GM12878 (cell line): ENCODE results near the gene GTPBP6. TPM values are rescaled to one million over a fixed set of nuclear protein-coding genes. Genes with fewer than 3 reads are reported as not detected.

Source experiments
- ATAC-seq: fragments of 200-7000 bp; cut with Tn5 transposase; 3 replicates; pipeline ENCODE4 v1.9.1; 2020; ENCODE audit warnings: mild to moderate bottlenecking, moderate library complexity
- BruUV-seq: library from RNA; stranded (reverse); fragments of 400-500 nt; replicated peaks from 2 replicates; lab custom pipeline; 2021; lab: Mats Ljungman, UMichigan
- CTCF ChIA-PET: fragments of 300-600 bp; sonication (Branson Sonifier 250); formaldehyde crosslinking; extraction: SDS; loops from one replicate; lab custom pipeline; 2021; ENCODE audit warnings: inconsistent platforms; lab: Yijun Ruan, JAX
- POLR2A ChIA-PET: fragments of 350-600 bp; formaldehyde crosslinking; extraction: SDS; loops from one replicate; lab custom pipeline; 2021; ENCODE audit warnings: inconsistent platforms; lab: Charles Lee
- RAD21 ChIA-PET: fragments of 300-600 bp; sonication (Branson Sonifier 250); formaldehyde crosslinking; loops from one replicate; lab custom pipeline; 2023; ENCODE audit warnings: antibody characterized with exemption; ENCODE audit not compliant: unreplicated experiment; lab: Charles Lee
- SMC1A ChIA-PET: fragments of 300-600 bp; sonication (Branson Sonifier 250); formaldehyde crosslinking; loops from one replicate; lab custom pipeline; 2023; ENCODE audit not compliant: unreplicated experiment, uncharacterized antibody; lab: Charles Lee
- DNase-seq: peaks from one replicate; pipeline ENCODE4 v3.0.0-alpha.2; 2011; ENCODE audit warnings: low read depth, low spot score
- FAIRE-seq: peaks from 3 replicates; lab custom pipeline; 2011; peaks lifted over from hg19 to GRCh38; lab: Jason Lieb, UNC
- H2AFZ ChIP-seq: 2 replicates; pipeline ENCODE4 v1.6.0; 2011; ENCODE audit warnings: low read depth, low read length, control low read depth; ENCODE audit not compliant: control insufficient read depth
- H3K27ac ChIP-seq: 2 replicates; pipeline ENCODE4 v1.5.1; 2011; ENCODE audit warnings: control low read depth; ENCODE audit not compliant: control insufficient read depth, insufficient read depth
- H3K27me3 ChIP-seq, 2 experiments: replicated peaks in 1 of 2; 2 replicates each; pipeline versions ENCODE4 v1.6.0 to v1.6.1; 2011; ENCODE audit warnings: low read length in 1 of 2; ENCODE audit not compliant: control insufficient read depth in 2 of 2, insufficient read depth in 2 of 2
- H3K36me3 ChIP-seq, 2 experiments: 2 replicates each; pipeline ENCODE4 v1.5.1; 2011; ENCODE audit warnings: low read length in 1 of 2; ENCODE audit not compliant: control insufficient read depth in 2 of 2, insufficient read depth in 2 of 2
- H3K4me1 ChIP-seq: 2 replicates; pipeline ENCODE4 v1.6.1; 2011; ENCODE audit warnings: mild to moderate bottlenecking, low read length, moderate library complexity, mixed read lengths; ENCODE audit not compliant: control insufficient read depth, insufficient read depth
- H3K4me2 ChIP-seq: 2 replicates; pipeline ENCODE4 v1.6.0; 2011; ENCODE audit warnings: control low read depth; ENCODE audit not compliant: control insufficient read depth, insufficient read depth
- H3K4me3 ChIP-seq: fragments of 200-600 bp; sonication (generic); 2 replicates; pipeline ENCODE4 v1.5.1; 2016
- H3K79me2 ChIP-seq: 2 replicates; pipeline ENCODE4 v1.6.0; 2011; ENCODE audit warnings: low read length; ENCODE audit not compliant: control insufficient read depth, insufficient read depth
- H3K9ac ChIP-seq: 2 replicates; pipeline ENCODE4 v1.8.0; 2011; ENCODE audit warnings: low read length, control low read depth, mixed read lengths; ENCODE audit not compliant: control insufficient read depth, insufficient read depth
- H3K9me3 ChIP-seq: replicated peaks from 3 replicates; pipeline ENCODE4 v1.5.1; 2011; ENCODE audit warnings: mild to moderate bottlenecking, low read length; ENCODE audit not compliant: control insufficient read depth, insufficient read depth
- H4K20me1 ChIP-seq: 2 replicates; pipeline ENCODE4 v1.6.0; 2011; ENCODE audit not compliant: control insufficient read depth, insufficient read depth
- ATF3 ChIP-seq: IDR thresholded peaks from 2 replicates; pipeline ENCODE4 v1.6.1; 2011; ENCODE audit warnings: low read depth, mild to moderate bottlenecking, low read length, moderate library complexity, borderline replicate concordance; ENCODE audit errors: extremely low read depth
- BHLHE40 ChIP-seq, 2 experiments: fragments of 450-650 bp in 1 of 2; IDR thresholded peaks; 2 replicates each; pipeline ENCODE4 v1.6.1; 2011 to 2017; ENCODE audit warnings: low read depth in 2 of 2, borderline replicate concordance in 1 of 2, improper control_type of control experiment in 1 of 2, low read length in 1 of 2, mild to moderate bottlenecking in 1 of 2
- HCFC1 ChIP-seq: fragments of 150-350 bp; IDR thresholded peaks from 2 replicates; pipeline ENCODE4 v1.6.1; 2014; ENCODE audit warnings: low read length
- HSF1 ChIP-seq: fragments of 150-350 bp; IDR thresholded peaks from 2 replicates; pipeline ENCODE4 v1.6.1; 2014; ENCODE audit warnings: mild to moderate bottlenecking, low read depth, low read length
- KDM1A ChIP-seq: fragments of 200-600 bp; sonication (generic); IDR thresholded peaks from 2 replicates; pipeline ENCODE4 v1.6.1; 2016; ENCODE audit warnings: borderline replicate concordance
- MTA2 ChIP-seq: fragments of 450-650 bp; IDR thresholded peaks from 2 replicates; pipeline ENCODE4 v1.6.1; 2016; ENCODE audit warnings: low read depth, mild to moderate bottlenecking, moderate library complexity
- MTA3 ChIP-seq: IDR thresholded peaks from 2 replicates; pipeline ENCODE4 v1.6.1; 2012; ENCODE audit warnings: low read length, inconsistent platforms, borderline replicate concordance
- MXI1 ChIP-seq: fragments of 150-350 bp; IDR thresholded peaks from 2 replicates; pipeline ENCODE4 v1.6.1; 2011; ENCODE audit warnings: low read depth, mild to moderate bottlenecking, inconsistent platforms, low read length, improper control_type of control experiment
- RELA ChIP-seq: fragments of 450-650 bp; IDR thresholded peaks from 2 replicates; pipeline ENCODE4 v1.8.0; 2014; ENCODE audit warnings: borderline replicate concordance; ENCODE audit not compliant: partially characterized antibody
- SIX5 ChIP-seq: IDR thresholded peaks from 2 replicates; pipeline ENCODE4 v1.6.1; 2011; ENCODE audit warnings: mild to moderate bottlenecking, low read depth, low read length, moderate library complexity; ENCODE audit not compliant: severe bottlenecking
- SMAD5 ChIP-seq: IDR thresholded peaks from 2 replicates; pipeline ENCODE4 v1.6.1; 2016; ENCODE audit warnings: antibody characterized with exemption, low read depth
- STAT1 ChIP-seq: fragments of 450-650 bp; conservative IDR thresholded peaks from 2 replicates; pipeline ENCODE4 v1.6.1; 2014; ENCODE audit warnings: antibody characterized with exemption, mild to moderate bottlenecking
- TCF3 ChIP-seq: IDR thresholded peaks from 2 replicates; pipeline ENCODE4 v1.6.1; 2012; ENCODE audit warnings: low read depth, mild to moderate bottlenecking, low read length, borderline replicate concordance; ENCODE audit not compliant: insufficient read depth
- ZBTB11 ChIP-seq: fragments of 450-650 bp; formaldehyde crosslinking; IDR thresholded peaks from 2 replicates; pipeline ENCODE4 v1.5.0; 2022; ENCODE audit warnings: mild to moderate bottlenecking, missing genetic modification characterization
- ZBTB40 ChIP-seq: fragments of 450-650 bp; IDR thresholded peaks from 2 replicates; pipeline ENCODE4 v1.6.1; 2016; ENCODE audit warnings: mild to moderate bottlenecking, moderate library complexity, borderline replicate concordance
- WGBS: methylation state at CpG from one replicate; pipeline ENCODE4 v1.1.6; 2016; ENCODE audit warnings: low lambda C conversion rate; ENCODE audit not compliant: insufficient replicate concordance, insufficient coverage; ENCODE audit errors: missing lambda C conversion rate; 5-methylcytosine and 5-hydroxymethylcytosine counted together
- in situ Hi-C: fragments of 300-500 bp; cut with MboI; formaldehyde crosslinking; loops from 9 replicates; pipeline ENCODE4 v1.14.3; 2018; ENCODE audit warnings: mixed read lengths
- intact Hi-C: fragments of 100-400 bp; cut with micrococcal nuclease; formaldehyde crosslinking; loops from one replicate; pipeline ENCODE4 v1.14.2; 2022; ENCODE audit not compliant: unreplicated experiment
- polyA plus RNA-seq, 11 experiments: library from polyadenylated mRNA; depleted of rRNA in 4 of 11; unstranded in 6 of 11; stranded (reverse) in 5 of 11; fragments of >200 nt; fragmentation: Nextera tagmentation in 4 of 11; fragmentation: Illumina TruSeq in 1 of 11; extraction: Ambion mirVana in 4 of 11; extraction: Trizol in 1 of 11; gene quantifications; 1 replicate in 1 of 11; 2 replicates in 10 of 11; pipeline versions ENCODE4 v1.2.1 to v1.2.3, GENCODE V29; 2011 to 2016; ENCODE audit warnings: inconsistent platforms in 2 of 11, missing spikeins in 2 of 11, low read depth in 1 of 11
- total RNA-seq, 4 experiments: library from RNA; depleted of rRNA in 3 of 4; stranded (reverse); fragments of >200 nt in 3 of 4; fragmentation: Illumina TruSeq in 1 of 4; extraction: Trizol in 1 of 4; gene quantifications; 2 replicates each; pipeline versions ENCODE4 v1.2.1 to v1.2.3, GENCODE V29; 2013 to 2021

Gene GTPBP6
- total and polyA plus RNA-seq, 10 of the 15 experiments (the other 5 are each of a cell fraction or from before 2014, with no cell fraction given), result 0.31 to 71.0 (median 21.1) TPM

- no peak for TF ChIP-seq SMAD5
- no peak for TF ChIP-seq MXI1
- TF ChIP-seq SIX5, result no peak
- TF ChIP-seq MTA2, result no peak
- TF ChIP-seq KDM1A, result no peak
- TF ChIP-seq ATF3, result no peak
- TF ChIP-seq ZBTB11 (CRISPR knock-in tag), result no peak
- no peak for TF ChIP-seq STAT1
- no peak for TF ChIP-seq MTA3
- TF ChIP-seq BHLHE40 (IDR thresholded peaks at IDR 0.05; ENCODE audit: borderline replicate concordance in 1 of 2, low read depth in 2 of 2, low read length in 1 of 2), result no peak
- no peak for TF ChIP-seq TCF3
- no peak for TF ChIP-seq RELA
- TF ChIP-seq HSF1, result no peak
- TF ChIP-seq ZBTB40, result no peak
- TF ChIP-seq HCFC1, result no peak
- TF ChIP-seq, all 136 proteins: peak for 0
- CTCF ChIA-PET, result no interaction called here
These were observed 25.8 kb upstream of the GTPBP6 start for GRCh38 chrX:344371-344901.

More at GRCh38 chrX:344371-344901, 25.8 kb upstream of the GTPBP6 start:
- H3K9me3 ChIP-seq, result peaks cover 4% of the 10 kb centered on the region; the same call in 1 of the 3 replicates
- POLR2A ChIA-PET, result no interaction called here
- H4K20me1 ChIP-seq, result no peaks in the 10 kb centered on the region
- no peak for DNase-seq
- intact Hi-C loops, result no loop called here
- RAD21 ChIA-PET, result no interaction called here
- SMC1A ChIA-PET, result no interaction called here
- H3K9ac ChIP-seq, result no peak overlapping the region
- no peaks in the 10 kb centered on the region for H3K27me3 ChIP-seq
- H3K4me1 ChIP-seq, result no peaks in the 10 kb centered on the region
- no peak overlapping the region for H3K4me3 ChIP-seq
- BruUV-seq, result no TSS peak
- FAIRE-seq, result no peak
- H2AFZ ChIP-seq, result no peak overlapping the region
- H3K27ac ChIP-seq, result no peak overlapping the region
- H3K4me2 ChIP-seq, result no peak overlapping the region
- ATAC-seq, result no peak
- H3K79me2 ChIP-seq, result no peaks in the 10 kb centered on the region
- WGBS, result 93% methylated on average over 36 of the region's 47 CpGs
- no peaks in the 10 kb centered on the region for H3K36me3 ChIP-seq
- in situ Hi-C loops, result no loop called here
